Measurements from ENCODE around the gene FAM219A.

FAM219A gene

GRCh38 chr9:34458013-34458958 lies at the start of gene FAM219A, which contains the start of gene DNAI1:
TSS of gene FAM219A (minus strand) at chr9:34458570. CDS start at chr9:34458263, 307 bp downstream.
TSS of gene DNAI1 (plus strand) at chr9:34458805. CDS start at chr9:34459006, 201 bp downstream.
- peak; percentile 96 to 98 for DNase-seq (ENCODE audit: extremely low read depth in 1 of 2, low read depth in 1 of 2)

- DNase-seq (ENCODE audit: extremely low read depth in 1 of 2, low read depth in 1 of 2): no peak
Observed at GRCh38 chr9:34507966-34508365, 49.6 kb upstream of the FAM219A start.

- no peak for DNase-seq (ENCODE audit: extremely low read depth in 1 of 2, low read depth in 1 of 2)
Observed at GRCh38 chr9:34507556-34507955, 49.2 kb upstream of the FAM219A start.

GRCh38 chr9:34506623-34507022 lies 48.3 kb upstream of the FAM219A start:
- DNase-seq (ENCODE audit: extremely low read depth in 1 of 2, low read depth in 1 of 2): no peak

GRCh38 chr9:34505370-34506120 lies 47.2 kb upstream of the FAM219A start:
- DNase-seq (ENCODE audit: extremely low read depth in 1 of 2, low read depth in 1 of 2): no peak

GRCh38 chr9:34503406-34503805 lies 45.0 kb upstream of the FAM219A start:
- no peak for DNase-seq (ENCODE audit: extremely low read depth in 1 of 2, low read depth in 1 of 2)

- DNase-seq (ENCODE audit: extremely low read depth in 1 of 2, low read depth in 1 of 2): no peak
Observed at GRCh38 chr9:34502891-34503290, 44.5 kb upstream of the FAM219A start.

- no peak for DNase-seq (ENCODE audit: extremely low read depth in 1 of 2, low read depth in 1 of 2)
Observed at GRCh38 chr9:34502471-34502870, 44.1 kb upstream of the FAM219A start.

GRCh38 chr9:34501889-34502425 lies 43.6 kb upstream of the FAM219A start:
- DNase-seq (ENCODE audit: extremely low read depth in 1 of 2, low read depth in 1 of 2): no peak

GRCh38 chr9:34501372-34501771 lies 43.0 kb upstream of the FAM219A start:
- DNase-seq (ENCODE audit: extremely low read depth in 1 of 2, low read depth in 1 of 2): no peak

- peak; percentile 23 to 60 for DNase-seq (ENCODE audit: extremely low read depth in 1 of 2, low read depth in 1 of 2)
Observed at GRCh38 chr9:34500623-34501267, 42.4 kb upstream of the FAM219A start.

- DNase-seq (ENCODE audit: extremely low read depth in 1 of 2, low read depth in 1 of 2): no peak
Observed at GRCh38 chr9:34499076-34499475, 40.7 kb upstream of the FAM219A start.

- no peak for DNase-seq (ENCODE audit: extremely low read depth in 1 of 2, low read depth in 1 of 2)
Observed at GRCh38 chr9:34498553-34498952, 40.2 kb upstream of the FAM219A start.

GRCh38 chr9:34496149-34496712 lies 37.9 kb upstream of the FAM219A start:
- DNase-seq (ENCODE audit: extremely low read depth in 1 of 2, low read depth in 1 of 2): no peak

- DNase-seq (ENCODE audit: extremely low read depth in 1 of 2, low read depth in 1 of 2): no peak
Observed at GRCh38 chr9:34493972-34494535, 35.7 kb upstream of the FAM219A start.

- no peak for DNase-seq (ENCODE audit: extremely low read depth in 1 of 2, low read depth in 1 of 2)
Observed at GRCh38 chr9:34492051-34492450, 33.7 kb upstream of the FAM219A start.

GRCh38 chr9:34491596-34491995 lies 33.2 kb upstream of the FAM219A start:
- no peak for DNase-seq (ENCODE audit: extremely low read depth in 1 of 2, low read depth in 1 of 2)

- DNase-seq (ENCODE audit: extremely low read depth in 1 of 2, low read depth in 1 of 2): no peak
Observed at GRCh38 chr9:34490760-34491159, 32.4 kb upstream of the FAM219A start.

- DNase-seq (ENCODE audit: extremely low read depth in 1 of 2, low read depth in 1 of 2): no peak
Observed at GRCh38 chr9:34490360-34490759, 32.0 kb upstream of the FAM219A start.

GRCh38 chr9:34486572-34486971 lies 28.2 kb upstream of the FAM219A start:
- no peak for DNase-seq (ENCODE audit: extremely low read depth in 1 of 2, low read depth in 1 of 2)
